ENCODE measurements around the gene AHI1. TPM values are rescaled to one million over a fixed set of nuclear protein-coding genes. Genes with fewer than 3 reads are reported as not detected.

AHI1 gene
- polyA plus RNA-seq, 1 of the 3 experiments (the other 2 are of a cell fraction): 7.3 TPM

- H3K79me2 ChIP-seq (ENCODE audit: insufficient read depth): peaks cover 13% of the 10 kb centered on the region
- H3K4me3 ChIP-seq (ENCODE audit: low read depth in 2 of 2, low read length in 1 of 2): 0 out of 4 replicates have a peak overlapping the region, but pooled peaks of 1 of the 2 experiments have one; percentile 11
- no peaks in the 10 kb centered on the region for H4K20me1 ChIP-seq (ENCODE audit: insufficient read depth)
- no peak for DNase-seq
- H2AFZ ChIP-seq (ENCODE audit: low read depth): peak overlapping the region; percentile 61; the same call in 1 of the 2 replicates
- peak overlapping the region; percentile 65 for H3K4me2 ChIP-seq
- H3K27ac ChIP-seq (ENCODE audit: low read depth in 2 of 2, low read length in 1 of 2): peak overlapping the region; percentile 67 to 99; a peak in 3 of 4 replicates
- H3K9me3 ChIP-seq: no peaks in the 10 kb centered on the region
- 11% methylated on average over 1 of the region's 1 CpG for WGBS (ENCODE audit: low lambda C conversion rate)
- no peaks in the 10 kb centered on the region for H3K27me3 ChIP-seq (ENCODE audit: insufficient read depth)
- peaks cover 41% of the 10 kb centered on the region for H3F3A ChIP-seq (replicated peaks; ENCODE audit: insufficient read depth)
- peak overlapping the region; percentile 78 for H3K9ac ChIP-seq
- H3K4me1 ChIP-seq (ENCODE audit: control insufficient read depth in 1 of 2, insufficient read depth in 2 of 2, low read depth in 1 of 2, low read length in 1 of 2): peaks cover 0 to 5% of the 10 kb centered on the region in 2 experiments; a peak in 1 of 4 replicates
- no peaks in the 10 kb centered on the region for H3K9me2 ChIP-seq
- POLR2A ChIA-PET: no interaction called here
- CTCF ChIA-PET: no interaction called here
- H3K36me3 ChIP-seq (replicated peaks in 1 of 2; ENCODE audit: control insufficient read depth in 1 of 2, insufficient read depth in 2 of 2, low read length in 1 of 2): peaks cover 0 to 9% of the 10 kb centered on the region in 2 experiments
- TF ChIP-seq MEF2A (IDR thresholded peaks at IDR 0.05; ENCODE audit: borderline replicate concordance, low read depth) (peak; percentile 18; the same call in 1 of the 2 replicates), NFIC (IDR thresholded peaks at IDR 0.05; ENCODE audit: borderline replicate concordance) (peak; percentile 10; the same call in 1 of the 2 replicates), EZH2phosphoT487 (IDR thresholded peaks at IDR 0.05; ENCODE audit: borderline replicate concordance, low read depth) (no peak), SIN3A (IDR thresholded peaks at IDR 0.05; ENCODE audit: borderline replicate concordance, low read depth, low read length) (no peak), FOXJ3 (CRISPR knock-in tag; IDR thresholded peaks at IDR 0.05) (no peak), NRF1 (IDR thresholded peaks at IDR 0.05; ENCODE audit: low read depth, low read length) (no peak), MAX (IDR thresholded peaks at IDR 0.05; ENCODE audit: low read depth) (no peak), IRF3 (IDR thresholded peaks at IDR 0.05; ENCODE audit: low read depth, low read length) (no peak), RCOR1 (IDR thresholded peaks at IDR 0.05; ENCODE audit: low read length) (no peak), RXRA (IDR thresholded peaks at IDR 0.05; ENCODE audit: borderline replicate concordance, low read depth) (peak; percentile 23; the same call in 1 of the 2 replicates), POLR2AphosphoS5 (IDR thresholded peaks at IDR 0.05; ENCODE audit: low read depth, low read length) (peak; percentile 72; the same call in 1 of the 2 replicates), YY1 (IDR thresholded peaks at IDR 0.05; ENCODE audit: low read depth) (no peak), SMC3 (IDR thresholded peaks at IDR 0.05; ENCODE audit: low read depth, low read length) (no peak), TAF1 (IDR thresholded peaks at IDR 0.05; ENCODE audit: borderline replicate concordance, low read depth, low read length) (no peak), JUND (IDR thresholded peaks at IDR 0.05) (peak; percentile 78), RFX5 (IDR thresholded peaks at IDR 0.05; ENCODE audit: low read length) (no peak), TEAD4 (IDR thresholded peaks at IDR 0.05; ENCODE audit: borderline replicate concordance, insufficient read depth) (peak; percentile 74; the same call in 1 of the 2 replicates), CHD2 (IDR thresholded peaks at IDR 0.05; ENCODE audit: low read length, partially characterized antibody) (no peak), TCF12 (IDR thresholded peaks at IDR 0.05) (peak; percentile 73), PBX3 (IDR thresholded peaks at IDR 0.05) (peak; percentile 44), FOXM1 (IDR thresholded peaks at IDR 0.05; ENCODE audit: low read depth) (no peak), FOSL2 (IDR thresholded peaks at IDR 0.05; ENCODE audit: borderline replicate concordance, low read depth) (peak; percentile 86), EP300 (IDR thresholded peaks at IDR 0.05; ENCODE audit: borderline replicate concordance in 1 of 2, low read depth in 1 of 2, low read length in 1 of 2) (peak in 1 of 2 experiments; percentile 78; a peak in 2 of 4 replicates)
- TF ChIP-seq, protein P1, sequence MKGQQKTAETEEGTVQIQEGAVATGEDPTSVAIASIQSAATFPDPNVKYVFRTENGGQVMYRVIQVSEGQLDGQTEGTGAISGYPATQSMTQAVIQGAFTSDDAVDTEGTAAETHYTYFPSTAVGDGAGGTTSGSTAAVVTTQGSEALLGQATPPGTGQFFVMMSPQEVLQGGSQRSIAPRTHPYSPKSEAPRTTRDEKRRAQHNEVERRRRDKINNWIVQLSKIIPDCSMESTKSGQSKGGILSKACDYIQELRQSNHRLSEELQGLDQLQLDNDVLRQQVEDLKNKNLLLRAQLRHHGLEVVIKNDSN (IDR thresholded peaks at IDR 0.05; ENCODE audit: borderline replicate concordance, low read depth): no peak
- TF ChIP-seq, protein P2, sequence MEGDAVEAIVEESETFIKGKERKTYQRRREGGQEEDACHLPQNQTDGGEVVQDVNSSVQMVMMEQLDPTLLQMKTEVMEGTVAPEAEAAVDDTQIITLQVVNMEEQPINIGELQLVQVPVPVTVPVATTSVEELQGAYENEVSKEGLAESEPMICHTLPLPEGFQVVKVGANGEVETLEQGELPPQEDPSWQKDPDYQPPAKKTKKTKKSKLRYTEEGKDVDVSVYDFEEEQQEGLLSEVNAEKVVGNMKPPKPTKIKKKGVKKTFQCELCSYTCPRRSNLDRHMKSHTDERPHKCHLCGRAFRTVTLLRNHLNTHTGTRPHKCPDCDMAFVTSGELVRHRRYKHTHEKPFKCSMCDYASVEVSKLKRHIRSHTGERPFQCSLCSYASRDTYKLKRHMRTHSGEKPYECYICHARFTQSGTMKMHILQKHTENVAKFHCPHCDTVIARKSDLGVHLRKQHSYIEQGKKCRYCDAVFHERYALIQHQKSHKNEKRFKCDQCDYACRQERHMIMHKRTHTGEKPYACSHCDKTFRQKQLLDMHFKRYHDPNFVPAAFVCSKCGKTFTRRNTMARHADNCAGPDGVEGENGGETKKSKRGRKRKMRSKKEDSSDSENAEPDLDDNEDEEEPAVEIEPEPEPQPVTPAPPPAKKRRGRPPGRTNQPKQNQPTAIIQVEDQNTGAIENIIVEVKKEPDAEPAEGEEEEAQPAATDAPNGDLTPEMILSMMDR (IDR thresholded peaks at IDR 0.05): no peak
- TF ChIP-seq, protein P3, sequence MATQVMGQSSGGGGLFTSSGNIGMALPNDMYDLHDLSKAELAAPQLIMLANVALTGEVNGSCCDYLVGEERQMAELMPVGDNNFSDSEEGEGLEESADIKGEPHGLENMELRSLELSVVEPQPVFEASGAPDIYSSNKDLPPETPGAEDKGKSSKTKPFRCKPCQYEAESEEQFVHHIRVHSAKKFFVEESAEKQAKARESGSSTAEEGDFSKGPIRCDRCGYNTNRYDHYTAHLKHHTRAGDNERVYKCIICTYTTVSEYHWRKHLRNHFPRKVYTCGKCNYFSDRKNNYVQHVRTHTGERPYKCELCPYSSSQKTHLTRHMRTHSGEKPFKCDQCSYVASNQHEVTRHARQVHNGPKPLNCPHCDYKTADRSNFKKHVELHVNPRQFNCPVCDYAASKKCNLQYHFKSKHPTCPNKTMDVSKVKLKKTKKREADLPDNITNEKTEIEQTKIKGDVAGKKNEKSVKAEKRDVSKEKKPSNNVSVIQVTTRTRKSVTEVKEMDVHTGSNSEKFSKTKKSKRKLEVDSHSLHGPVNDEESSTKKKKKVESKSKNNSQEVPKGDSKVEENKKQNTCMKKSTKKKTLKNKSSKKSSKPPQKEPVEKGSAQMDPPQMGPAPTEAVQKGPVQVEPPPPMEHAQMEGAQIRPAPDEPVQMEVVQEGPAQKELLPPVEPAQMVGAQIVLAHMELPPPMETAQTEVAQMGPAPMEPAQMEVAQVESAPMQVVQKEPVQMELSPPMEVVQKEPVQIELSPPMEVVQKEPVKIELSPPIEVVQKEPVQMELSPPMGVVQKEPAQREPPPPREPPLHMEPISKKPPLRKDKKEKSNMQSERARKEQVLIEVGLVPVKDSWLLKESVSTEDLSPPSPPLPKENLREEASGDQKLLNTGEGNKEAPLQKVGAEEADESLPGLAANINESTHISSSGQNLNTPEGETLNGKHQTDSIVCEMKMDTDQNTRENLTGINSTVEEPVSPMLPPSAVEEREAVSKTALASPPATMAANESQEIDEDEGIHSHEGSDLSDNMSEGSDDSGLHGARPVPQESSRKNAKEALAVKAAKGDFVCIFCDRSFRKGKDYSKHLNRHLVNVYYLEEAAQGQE (IDR thresholded peaks at IDR 0.05; ENCODE audit: low read depth, low read length): no peak
Observed at GRCh38 chr6:135358251-135358821, 139.2 kb downstream of the AHI1 start.
